ENCODE data around the gene ADAMTS9.

- TF ChIP-seq CTCF (IDR thresholded peaks at IDR 0.05; ENCODE audit: low read depth, low read length): no peak
- TF ChIP-seq MAX (IDR thresholded peaks at IDR 0.05; ENCODE audit: low read depth, low read length): no peak
- no peak for TF ChIP-seq POLR2A (IDR thresholded peaks at IDR 0.05; ENCODE audit: extremely low read depth, insufficient read length)
- no peak for TF ChIP-seq MYC (IDR thresholded peaks at IDR 0.05; ENCODE audit: low read depth, low read length)
These were observed 109.6 kb downstream of the ADAMTS9 start for GRCh38 chr3:64578062-64578770.
